ENCODE results near the gene AK5.
"Not testable (repeated sequence)": the region's sequence is repeated elsewhere in the genome, so short reads cannot be mapped to it uniquely, and the experiment has no call there.

AK5 gene

DNA sequence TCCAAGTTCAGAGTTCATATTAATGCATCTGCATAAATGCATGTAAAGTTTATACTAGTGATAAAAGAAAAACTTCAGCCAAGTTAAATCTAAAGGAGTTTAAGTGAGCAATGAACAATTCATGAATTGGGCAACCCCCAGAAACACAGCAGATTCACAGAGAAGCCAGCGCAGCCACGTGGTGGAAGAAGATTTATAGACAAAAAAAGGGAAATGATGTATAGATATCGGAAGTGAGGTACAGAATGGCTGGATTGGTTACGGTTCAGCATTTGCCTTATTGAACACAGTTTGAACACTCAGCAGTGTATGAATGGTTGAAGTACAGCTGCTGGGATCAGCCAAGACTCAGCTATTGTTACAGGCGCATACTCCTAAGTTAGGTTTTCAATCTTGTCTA lies 5.7 kb downstream of the AK5 start:
- DNase-seq (ENCODE audit: low spot score): no peak

DNA sequence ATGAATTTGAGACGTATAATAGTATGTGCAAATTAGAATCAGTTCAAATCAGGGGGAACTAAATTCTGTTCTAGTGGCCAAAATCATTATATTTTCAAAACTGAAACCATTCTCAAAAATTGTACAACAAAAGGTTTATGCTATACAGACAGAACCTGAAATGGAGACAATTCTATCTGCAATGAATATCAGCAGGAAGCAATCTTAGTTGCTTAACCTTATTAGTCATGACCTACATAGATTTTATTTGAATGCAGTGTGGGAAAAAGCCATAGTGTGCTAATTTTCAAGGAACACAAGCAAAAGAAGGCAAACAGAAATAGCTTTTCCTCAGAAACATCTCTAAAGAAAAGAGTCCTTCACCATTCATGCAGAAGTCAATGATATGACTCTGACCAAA lies 6.5 kb downstream of the AK5 start:
- no peak for DNase-seq (ENCODE audit: low spot score)

DNA sequence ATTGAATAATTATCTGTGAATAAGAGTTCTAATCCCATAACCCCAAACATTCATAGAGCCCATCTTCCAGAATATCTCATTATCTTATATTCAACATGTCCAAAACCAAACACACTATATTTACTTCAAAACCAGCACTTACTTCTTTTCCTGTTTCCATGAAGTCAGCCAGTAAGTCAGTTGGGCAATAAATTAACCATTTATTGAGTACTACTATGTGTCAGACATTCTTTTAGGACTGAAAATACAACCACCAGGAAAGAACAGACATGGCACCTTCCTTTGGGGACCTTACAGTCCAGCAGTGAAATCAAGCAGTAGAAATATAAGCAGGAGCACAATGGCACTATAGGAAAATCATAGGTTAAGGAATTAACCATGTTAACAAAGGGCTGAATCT lies 8.8 kb downstream of the AK5 start:
- no peak for DNase-seq (ENCODE audit: low spot score)

DNA sequence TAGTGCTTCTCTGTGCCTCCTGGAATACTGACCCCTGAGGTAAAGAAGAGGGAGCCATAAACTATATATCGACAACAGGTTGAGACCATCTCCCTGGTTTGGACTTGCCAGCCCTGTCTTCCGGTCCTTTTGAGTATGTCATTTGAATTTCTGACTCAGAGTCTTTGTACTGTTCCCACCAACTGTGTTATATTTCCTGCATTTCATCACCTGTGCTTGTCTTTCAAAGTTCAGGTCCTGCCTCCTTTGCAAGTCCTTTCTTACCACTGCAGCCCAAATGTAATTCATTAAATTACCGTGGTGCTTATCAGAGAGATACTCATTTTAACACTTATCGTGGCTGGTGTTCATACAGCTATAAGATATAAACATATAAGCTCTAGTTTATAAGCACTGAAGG lies 10.7 kb downstream of the AK5 start:
- no peak for DNase-seq (ENCODE audit: low spot score)

DNA sequence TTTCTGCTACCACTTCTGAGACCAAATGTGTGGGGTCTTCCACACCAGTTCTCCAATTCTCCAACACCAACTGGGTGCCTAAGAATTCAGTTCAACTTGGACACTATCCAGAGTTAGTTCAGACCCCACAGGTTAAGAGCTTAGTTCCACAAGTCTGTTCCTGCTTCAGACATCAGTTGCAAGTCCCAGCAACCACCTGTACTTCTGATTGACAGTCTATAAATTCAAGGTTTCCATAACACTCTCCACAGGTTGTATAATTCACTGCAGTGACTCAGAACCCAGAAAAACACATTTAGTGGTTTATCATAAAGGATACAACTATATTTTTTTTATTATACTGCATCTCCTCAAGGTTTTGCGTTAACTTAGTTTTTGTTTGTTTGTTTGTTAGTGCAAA lies 18.7 kb downstream of the AK5 start:
- DNase-seq (ENCODE audit: low spot score): no peak

DNA sequence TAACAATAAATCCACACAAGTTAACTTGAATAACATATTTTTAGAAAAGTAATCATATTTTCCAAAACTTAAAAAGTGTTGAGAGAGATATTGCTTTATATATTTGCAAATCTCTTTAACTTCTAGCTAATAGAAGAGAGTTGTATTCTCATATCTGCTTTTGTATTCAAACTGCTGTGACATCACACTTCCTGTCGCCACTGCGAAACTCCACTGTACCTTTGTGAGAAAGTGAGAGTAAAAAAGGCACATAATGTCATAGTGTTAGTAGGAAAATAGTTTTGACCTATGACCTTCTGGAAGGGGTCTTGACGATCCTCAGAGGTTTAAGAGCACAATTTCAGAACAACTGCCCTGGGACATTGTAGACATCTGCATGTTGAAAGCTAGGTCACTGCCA lies 21.6 kb downstream of the AK5 start:
- DNase-seq (ENCODE audit: low spot score): no peak

DNA sequence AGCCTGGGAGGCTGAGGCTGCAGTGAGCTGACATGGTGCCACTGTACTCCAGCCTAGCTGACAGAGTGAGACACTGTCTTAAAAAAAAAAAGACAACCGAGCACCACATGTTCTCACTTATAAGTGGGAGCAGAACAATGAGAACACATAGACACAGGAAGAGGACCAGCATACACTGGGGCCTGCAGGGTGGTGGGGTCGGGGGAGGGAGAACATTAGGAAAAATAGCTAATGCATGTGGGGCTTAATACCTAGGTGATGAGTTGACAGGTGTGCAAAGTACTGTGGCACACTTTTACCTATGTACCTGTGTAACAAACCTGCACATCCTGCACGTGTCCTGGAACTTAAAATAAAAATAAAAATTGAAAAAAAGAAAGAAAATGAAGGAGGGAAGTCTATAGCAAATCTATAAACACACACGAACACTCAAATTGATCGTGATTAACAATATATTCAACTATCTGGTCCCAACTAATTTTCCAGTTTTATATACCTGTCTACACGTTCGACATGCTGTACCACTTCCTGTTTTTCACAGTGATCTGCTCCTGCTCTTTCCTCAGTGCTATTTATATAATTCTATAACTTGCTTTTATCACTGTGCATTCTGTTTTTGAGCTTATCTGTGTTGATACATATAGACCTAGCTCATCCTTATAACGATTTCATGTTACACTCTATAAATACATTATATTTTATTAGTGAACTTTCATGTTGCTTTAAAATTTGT lies 27.2 kb downstream of the AK5 start:
- DNase-seq (ENCODE audit: low spot score): no peak

DNA sequence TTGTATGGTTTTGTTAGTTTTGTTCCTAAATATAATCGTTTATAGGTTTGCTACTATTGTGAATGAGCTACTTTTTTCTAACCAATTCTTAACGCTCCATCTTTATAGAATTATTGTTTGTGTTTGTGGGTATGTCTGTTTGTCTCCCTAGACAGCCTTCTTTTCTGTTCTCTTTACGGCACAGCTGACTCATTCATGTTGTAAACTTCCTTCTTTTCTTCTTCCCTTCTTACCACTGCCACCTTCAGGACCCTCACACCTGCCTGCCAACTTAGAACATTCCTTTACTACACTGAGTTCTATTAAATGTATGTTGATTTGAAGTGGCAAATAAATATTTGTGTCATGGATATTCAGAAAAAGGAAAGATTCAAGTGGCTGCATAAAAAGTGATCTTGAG lies 29.1 kb downstream of the AK5 start:
- DNase-seq (ENCODE audit: low spot score): no peak

DNA sequence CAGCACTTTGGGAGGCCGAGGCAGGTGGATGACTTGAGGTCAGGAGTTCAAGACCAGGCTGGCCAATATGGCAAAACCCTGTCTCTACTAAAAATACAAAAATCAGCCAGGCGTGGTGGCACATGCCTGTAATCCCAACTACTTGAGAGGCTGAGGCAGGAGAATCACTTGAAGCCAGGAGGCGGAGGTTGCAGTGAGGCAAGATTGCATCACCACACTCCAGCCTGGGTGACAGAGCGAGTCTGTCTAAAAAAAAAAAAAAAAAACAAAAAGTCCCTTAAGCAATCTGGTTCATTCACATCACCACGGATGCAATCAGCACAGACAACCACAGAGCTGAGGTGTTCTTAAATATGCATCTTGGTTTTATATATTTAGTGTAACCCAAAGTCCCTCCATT lies 30.5 kb downstream of the AK5 start:
- not testable (repeated sequence) for DNase-seq (ENCODE audit: low spot score)

DNA sequence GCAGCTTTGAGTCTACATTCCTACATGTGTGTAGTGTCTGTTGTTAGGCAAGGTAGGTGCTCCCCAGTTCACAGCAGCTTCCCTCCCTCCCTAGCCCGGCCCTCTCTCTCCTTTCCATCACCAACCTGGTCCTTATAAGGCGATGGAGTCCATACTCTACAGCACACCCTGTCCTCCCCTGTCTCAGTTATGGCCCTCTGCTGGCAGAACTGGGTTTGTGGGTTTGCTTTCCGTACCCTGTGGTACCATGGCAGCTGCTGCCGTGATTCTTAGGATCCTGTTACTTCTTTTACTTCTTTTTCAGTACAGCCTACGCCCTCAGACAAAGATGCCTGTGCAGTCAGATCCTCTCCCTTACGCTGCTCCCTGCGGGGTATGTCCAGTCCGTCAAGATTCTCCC lies 31.7 kb downstream of the AK5 start:
- DNase-seq (ENCODE audit: low spot score): no peak

DNA sequence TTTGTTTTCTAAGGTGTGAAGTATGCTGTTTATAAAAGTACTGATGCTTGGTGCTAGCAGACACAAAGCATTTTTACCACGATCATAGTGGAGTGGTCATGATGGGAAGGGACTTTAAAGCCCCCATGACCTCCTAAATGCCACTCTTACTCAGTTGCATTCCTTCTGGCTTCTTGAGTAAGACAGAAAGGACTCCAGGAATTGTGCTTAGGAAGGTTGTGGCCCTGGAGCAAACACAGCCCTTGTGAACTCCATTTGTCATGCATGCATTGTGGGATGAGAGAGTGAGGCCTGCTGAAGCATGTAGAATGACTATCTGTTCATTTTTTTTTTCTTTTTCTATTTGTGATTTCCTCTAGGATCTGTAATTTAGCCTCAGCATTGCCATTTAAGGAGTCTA lies 34.2 kb downstream of the AK5 start:
- no peak for DNase-seq (ENCODE audit: low spot score)

DNA sequence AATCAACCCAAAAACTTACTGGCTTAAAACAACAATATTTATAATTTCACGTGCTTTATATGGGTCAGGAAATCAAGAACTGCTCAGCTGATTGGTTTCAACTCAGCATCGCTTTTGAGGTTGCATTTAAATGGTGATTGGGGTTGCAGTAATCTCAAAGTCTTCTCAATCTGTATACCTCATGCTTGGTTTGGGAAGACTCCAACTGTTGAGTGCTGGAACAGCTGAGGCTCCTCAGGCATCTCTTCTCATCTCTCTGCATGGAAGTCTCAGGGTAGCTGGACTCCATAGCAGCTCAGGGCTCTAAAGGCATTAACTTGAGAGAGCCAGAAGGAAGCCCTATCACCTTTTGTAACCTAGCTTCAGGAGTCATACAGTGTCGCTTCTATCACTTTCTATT lies 35.1 kb downstream of the AK5 start:
- no peak for DNase-seq (ENCODE audit: low spot score)

DNA sequence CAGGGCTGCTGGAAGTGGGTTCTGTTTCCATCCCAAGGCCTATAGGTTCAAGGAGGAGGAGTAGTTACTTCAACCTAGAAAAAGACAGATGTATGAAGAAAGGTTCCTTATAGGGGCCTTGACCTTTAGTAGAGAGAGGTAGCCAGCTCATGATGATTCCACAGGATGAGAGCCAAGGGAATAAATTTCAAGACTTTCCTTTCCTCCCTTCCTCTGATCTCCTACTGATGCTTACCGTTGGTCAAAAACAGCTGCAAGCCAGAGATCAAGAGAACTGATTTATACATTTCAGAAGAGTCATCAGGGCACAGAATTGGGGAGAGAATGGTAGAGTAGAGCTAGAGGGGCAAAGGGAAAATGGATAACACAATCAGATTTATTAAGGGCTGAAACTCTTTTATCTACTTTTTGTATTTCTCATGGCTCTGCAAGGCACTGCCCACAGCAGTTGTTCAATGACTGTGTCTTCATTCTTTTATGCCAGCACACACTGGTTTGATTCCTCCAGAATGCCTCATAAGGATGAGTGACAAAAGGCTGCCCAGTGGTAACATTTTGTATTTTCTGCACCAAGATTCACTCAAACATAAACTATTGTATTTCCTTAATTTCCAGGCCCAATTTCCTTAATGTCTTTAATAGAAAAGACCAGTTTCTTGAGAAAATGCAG lies 37.4 kb downstream of the AK5 start:
- DNase-seq (ENCODE audit: low spot score): no peak

DNA sequence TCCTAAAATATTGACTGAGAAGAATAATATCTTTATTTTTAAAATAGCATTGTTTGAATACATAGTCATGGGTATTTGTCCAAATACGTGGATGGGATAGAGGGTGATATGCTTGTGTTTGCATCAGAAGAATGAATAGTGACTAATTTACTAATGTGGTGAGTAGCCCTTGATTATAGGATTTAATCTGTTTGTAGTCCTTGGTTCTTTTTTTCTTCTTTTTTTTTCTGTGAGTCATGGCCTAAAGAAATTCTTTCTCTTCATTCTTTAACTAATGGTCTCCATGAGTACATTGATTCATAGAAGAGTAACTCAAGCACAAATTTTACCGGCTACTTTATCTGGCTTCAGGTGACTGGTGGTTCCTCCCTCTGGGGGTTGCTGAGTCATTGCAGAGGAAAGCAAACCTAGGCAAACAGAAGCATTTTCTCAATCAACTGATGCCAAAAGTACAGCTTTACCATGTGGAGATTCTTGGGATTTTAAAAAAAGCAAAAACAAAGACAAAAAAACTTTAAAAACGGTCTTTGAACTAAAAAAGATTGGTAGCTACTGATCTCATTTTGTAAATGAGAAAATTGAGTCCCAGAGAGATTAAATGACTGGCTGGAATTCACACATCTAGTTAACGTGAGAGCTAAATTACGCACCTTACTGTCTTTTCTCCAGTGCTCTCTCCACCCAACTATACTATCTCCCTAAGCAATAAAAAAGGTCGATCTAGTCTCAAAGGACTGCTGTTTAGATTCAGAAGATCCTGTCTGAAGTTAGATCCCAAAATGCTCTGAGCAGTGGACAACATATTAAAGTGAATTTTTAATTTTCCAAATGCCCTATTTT lies 40.5 kb downstream of the AK5 start:
- DNase-seq (ENCODE audit: low spot score): peak; percentile 33

DNA sequence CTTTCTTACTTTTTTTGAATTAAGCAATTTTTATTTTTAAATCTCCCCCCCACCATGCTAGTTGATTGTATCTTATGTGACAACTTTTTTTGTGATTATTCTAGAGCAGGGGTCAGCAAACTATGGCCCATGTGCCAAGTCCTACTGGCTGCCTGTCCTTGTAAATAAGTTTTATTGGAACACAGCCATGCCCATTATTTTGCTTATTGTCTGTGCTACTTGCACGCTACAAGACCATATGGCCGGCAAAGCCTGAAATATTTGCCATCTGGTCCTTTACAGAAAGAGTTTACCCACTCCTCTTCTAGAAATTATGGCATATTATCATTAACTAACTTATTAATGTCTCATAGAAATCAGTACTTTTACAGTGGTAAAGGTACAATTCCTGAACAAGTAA lies 51.7 kb downstream of the AK5 start:
- no peak for DNase-seq (ENCODE audit: low spot score)

DNA sequence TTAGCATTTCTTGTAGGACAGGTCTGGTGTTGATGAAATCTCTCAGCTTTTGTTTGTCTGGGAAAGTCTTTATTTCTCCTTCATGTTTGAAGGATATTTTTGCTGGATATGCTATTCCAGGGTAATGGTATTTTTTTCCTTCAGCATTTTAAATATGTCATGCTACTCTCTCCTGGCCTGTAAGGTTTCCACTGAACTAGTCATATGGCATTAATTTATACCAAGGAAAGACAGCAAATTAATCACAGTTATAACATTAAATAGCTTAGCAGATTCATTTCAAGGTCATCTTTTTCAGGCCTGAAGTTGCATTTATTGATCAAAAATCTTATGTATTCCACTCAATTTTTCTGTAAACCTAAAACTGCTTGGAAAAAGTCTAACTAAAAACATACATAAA lies 54.9 kb downstream of the AK5 start:
- DNase-seq (ENCODE audit: low spot score): no peak

DNA sequence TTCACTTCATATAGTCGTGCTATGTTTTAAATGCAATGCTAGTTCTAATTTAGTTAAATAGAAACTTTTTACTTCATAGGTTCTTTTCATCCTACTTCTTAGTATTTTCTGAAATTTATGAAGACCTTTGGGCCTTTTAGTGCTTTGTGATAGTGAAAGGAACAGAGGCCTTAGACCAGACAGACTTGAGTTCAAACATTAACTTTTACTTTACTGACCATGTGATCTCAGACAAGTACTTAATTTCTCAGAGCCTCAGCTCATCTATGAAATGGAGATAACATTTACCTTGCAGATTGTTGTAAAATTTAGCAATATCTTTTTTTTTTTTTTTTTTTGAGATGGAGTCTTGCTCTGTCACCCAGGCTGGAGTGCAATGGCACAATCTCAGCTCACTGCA lies 57.5 kb downstream of the AK5 start:
- DNase-seq (ENCODE audit: low spot score): no peak

DNA sequence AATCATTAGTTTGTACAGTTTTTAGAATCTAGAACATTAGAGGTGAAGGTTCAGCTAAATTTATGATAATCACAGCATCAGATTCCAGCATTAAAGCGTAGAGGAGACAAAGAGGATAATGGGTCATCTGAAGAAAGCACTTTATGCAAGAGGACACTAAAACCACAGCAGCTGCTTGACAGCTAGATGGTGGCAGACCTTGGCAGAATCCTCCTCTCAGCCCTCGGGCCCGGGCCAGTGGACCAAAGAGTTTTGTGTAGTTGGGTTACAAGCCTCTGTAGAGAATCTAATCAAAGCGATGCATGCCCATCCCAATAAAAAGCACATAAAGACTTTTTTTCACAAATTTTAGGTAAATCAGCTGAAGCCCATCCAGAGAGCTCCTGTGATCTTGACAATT lies 59.4 kb downstream of the AK5 start:
- no peak for DNase-seq (ENCODE audit: low spot score)

DNA sequence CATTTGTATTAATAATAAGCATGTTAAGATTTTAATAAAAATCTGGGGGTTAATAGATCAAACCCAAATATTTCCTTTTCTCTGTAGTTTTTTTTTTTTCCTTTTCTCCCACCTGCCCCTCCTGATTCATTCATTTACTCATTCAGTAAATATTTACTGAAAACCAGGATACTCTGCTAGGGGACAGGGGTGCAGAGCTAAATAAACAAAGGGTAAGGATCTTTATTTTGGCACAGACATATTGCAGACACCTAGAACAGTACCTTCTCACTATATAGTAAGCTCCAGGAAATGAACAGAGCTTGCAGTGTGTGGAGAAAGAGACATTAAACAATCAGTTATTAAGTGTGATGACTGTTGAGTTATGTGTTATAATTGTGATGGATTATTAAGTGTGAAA lies 60.9 kb downstream of the AK5 start:
- DNase-seq (ENCODE audit: low spot score): no peak

DNA sequence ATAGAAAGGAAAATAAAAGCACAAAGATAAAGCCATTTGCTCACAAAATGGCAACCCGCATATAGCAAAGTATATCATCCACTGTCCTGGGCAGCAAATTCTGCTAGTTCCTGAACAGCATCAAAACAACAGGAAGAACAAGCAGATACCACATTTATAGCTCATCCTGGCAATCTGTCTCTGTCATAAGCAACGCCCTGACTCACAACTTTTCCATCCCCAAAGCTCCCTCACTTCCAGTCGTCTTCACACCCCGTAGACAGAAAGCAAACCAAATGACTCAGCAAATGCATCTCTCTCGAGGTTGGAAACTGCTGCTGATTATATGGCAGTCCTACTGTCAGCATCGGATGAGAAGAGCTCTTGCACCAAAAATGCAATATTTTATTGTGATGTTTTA lies 65.8 kb downstream of the AK5 start:
- no peak for DNase-seq (ENCODE audit: low spot score)

DNA sequence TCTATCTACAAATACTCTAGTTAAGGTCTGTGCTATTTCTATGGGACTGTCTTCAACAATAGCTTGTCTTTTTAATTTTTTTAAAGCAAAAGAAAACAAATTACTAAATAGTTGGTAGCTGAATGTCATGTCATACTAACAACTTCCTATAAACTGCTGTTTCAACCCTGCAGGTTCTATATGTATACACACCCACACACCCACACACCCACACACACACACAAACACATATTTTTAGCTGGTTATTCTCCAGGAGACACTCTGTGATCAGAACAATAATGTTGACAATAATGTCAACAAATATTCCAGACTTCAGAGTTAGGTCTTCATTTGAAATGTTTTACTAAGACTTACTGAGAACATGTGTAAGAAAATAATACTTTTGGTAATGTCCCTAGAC lies 66.7 kb downstream of the AK5 start:
- no peak for DNase-seq (ENCODE audit: low spot score)

DNA sequence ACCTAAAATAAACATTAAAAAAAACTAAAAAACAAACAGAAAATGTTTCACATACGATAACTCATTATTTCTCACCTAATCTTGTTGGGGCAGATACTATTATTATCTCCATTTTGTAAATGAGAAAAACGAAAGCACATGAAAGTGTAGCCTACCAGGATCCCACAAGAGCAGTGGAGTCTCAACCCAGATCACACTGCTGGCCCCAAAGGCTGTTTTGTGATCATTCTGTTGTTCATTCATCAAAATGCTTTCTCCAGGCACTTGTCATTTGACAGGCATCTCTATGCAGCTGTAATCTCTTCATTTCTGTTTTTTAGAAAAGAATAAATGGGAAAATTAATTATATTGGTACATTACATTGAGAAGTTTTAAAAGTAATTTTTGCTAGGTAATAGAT lies 67.5 kb downstream of the AK5 start:
- no peak for DNase-seq (ENCODE audit: low spot score)

DNA sequence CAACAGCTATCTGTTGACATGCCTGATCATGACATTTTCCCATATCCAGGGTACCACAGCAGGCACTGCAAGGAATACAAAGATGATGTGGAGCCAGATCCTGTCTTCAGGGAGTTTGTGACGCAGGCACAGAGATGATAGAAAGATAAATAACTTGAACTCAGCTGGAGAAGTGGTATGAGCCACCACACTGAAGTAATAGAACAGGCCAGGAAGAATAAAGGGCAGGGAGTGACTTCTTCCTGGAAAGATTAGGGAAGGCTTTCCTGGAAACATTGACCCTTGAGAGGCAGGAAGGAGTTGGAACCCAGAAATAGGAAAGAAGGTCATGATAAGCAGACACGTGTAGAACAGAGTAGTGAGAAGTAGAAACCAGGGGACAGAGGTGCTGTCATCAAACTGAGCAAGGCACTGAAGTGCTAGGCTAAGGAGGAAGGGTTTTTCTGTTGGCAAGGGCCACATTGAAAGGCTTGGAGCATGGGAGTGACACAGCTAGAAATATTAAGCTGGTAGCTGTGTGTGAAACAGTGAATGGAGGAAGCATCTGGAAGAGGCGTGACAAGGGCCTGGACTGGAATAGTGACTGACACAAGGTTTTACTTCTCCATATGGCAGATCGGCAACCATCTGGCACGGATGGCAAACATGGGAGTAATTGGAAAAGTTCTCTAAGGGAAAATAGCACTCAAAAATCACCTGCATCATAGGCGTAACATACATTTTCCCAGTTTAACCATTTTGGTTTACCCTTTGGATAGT lies 68.4 kb downstream of the AK5 start:
- DNase-seq (ENCODE audit: low spot score): no peak
